ENCODE measurements around the gene PLCD3.
A peak's percentile ranks its signal among the peaks of the same experiment; 100 is the strongest.

DNA sequence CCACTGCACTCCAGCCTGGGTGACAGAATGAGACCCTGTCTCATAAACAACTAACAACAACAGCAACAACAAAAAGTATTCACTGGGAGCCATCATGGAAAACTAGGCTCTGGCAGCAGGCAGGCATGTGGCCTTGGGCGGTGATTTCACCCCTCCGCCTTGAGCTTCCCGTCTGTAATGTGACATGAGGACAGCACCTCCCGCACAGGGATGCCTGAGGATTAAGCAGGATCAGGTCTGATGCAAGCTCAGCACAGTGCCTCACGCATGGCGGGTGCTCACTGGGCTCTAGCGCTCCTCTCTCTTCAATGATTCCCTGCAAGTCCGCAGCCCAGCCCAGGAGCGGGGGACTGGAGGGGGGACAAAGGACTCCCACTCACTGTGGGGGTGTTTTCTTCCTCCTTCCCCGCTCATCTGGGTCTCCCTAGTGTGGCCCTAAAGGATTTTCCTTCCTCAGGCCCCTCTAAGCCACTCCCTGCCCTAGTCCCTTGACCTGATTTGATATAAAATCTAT, 2.8 kb downstream of the PLCD3 start:
- TF ChIP-seq, protein P1, sequence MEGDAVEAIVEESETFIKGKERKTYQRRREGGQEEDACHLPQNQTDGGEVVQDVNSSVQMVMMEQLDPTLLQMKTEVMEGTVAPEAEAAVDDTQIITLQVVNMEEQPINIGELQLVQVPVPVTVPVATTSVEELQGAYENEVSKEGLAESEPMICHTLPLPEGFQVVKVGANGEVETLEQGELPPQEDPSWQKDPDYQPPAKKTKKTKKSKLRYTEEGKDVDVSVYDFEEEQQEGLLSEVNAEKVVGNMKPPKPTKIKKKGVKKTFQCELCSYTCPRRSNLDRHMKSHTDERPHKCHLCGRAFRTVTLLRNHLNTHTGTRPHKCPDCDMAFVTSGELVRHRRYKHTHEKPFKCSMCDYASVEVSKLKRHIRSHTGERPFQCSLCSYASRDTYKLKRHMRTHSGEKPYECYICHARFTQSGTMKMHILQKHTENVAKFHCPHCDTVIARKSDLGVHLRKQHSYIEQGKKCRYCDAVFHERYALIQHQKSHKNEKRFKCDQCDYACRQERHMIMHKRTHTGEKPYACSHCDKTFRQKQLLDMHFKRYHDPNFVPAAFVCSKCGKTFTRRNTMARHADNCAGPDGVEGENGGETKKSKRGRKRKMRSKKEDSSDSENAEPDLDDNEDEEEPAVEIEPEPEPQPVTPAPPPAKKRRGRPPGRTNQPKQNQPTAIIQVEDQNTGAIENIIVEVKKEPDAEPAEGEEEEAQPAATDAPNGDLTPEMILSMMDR (IDR thresholded peaks at IDR 0.05), result no peak
- TF ChIP-seq POLR2A (IDR thresholded peaks at IDR 0.05) (no peak), POLR2AphosphoS5 (IDR thresholded peaks at IDR 0.05; ENCODE audit: insufficient read depth in 1 of 2, low read depth in 1 of 2) (peak in 1 of 2 donors; percentile 26)
